Measurements from ENCODE around the gene MUC3A. TPM values are rescaled to one million over a fixed set of nuclear protein-coding genes. Genes with fewer than 3 reads are reported as not detected.
A peak's percentile ranks its signal among the peaks of the same experiment; 100 is the strongest.
"Not testable (repeated sequence)": the region's sequence is repeated elsewhere in the genome, so short reads cannot be mapped to it uniquely, and the experiment has no call there.

Gene MUC3A, protein sequence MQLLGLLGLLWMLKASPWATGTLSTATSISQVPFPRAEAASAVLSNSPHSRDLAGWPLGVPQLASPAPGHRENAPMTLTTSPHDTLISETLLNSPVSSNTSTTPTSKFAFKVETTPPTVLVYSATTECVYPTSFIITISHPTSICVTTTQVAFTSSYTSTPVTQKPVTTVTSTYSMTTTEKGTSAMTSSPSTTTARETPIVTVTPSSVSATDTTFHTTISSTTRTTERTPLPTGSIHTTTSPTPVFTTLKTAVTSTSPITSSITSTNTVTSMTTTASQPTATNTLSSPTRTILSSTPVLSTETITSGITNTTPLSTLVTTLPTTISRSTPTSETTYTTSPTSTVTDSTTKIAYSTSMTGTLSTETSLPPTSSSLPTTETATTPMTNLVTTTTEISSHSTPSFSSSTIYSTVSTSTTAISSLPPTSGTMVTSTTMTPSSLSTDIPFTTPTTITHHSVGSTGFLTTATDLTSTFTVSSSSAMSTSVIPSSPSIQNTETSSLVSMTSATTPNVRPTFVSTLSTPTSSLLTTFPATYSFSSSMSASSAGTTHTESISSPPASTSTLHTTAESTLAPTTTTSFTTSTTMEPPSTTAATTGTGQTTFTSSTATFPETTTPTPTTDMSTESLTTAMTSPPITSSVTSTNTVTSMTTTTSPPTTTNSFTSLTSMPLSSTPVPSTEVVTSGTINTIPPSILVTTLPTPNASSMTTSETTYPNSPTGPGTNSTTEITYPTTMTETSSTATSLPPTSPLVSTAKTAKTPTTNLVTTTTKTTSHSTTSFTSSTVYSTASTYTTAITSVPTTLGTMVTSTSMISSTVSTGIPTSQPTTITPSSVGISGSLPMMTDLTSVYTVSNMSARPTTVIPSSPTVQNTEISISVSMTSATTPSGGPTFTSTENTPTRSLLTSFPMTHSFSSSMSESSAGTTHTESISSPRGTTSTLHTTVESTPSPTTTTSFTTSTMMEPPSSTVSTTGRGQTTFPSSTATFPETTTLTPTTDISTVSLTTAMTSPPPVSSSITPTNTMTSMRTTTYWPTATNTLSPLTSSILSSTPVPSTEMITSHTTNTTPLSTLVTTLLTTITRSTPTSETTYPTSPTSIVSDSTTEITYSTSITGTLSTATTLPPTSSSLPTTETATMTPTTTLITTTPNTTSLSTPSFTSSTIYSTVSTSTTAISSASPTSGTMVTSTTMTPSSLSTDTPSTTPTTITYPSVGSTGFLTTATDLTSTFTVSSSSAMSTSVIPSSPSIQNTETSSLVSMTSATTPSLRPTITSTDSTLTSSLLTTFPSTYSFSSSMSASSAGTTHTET (N-terminal part only)
- not detected in 2 replicates for total RNA-seq (2014; rRNA removed; shearing (Covaris generic))
- 0.07 TPM in 1 of 2 replicates, not detected in the other for polyA plus RNA-seq (2015; cell fraction: cytosol; rRNA removed)
- polyA plus RNA-seq (2015; cell fraction: nucleus; rRNA removed): not detected in 2 replicates

- DNase-seq (ENCODE audit: low read depth): no peak
These were observed at the start of gene MUC3A for GRCh38 chr7:100949227-100949932. TSS of gene MUC3A (plus strand) at chr7:100949534. CDS start at chr7:100949625, 91 bp downstream.

DNA sequence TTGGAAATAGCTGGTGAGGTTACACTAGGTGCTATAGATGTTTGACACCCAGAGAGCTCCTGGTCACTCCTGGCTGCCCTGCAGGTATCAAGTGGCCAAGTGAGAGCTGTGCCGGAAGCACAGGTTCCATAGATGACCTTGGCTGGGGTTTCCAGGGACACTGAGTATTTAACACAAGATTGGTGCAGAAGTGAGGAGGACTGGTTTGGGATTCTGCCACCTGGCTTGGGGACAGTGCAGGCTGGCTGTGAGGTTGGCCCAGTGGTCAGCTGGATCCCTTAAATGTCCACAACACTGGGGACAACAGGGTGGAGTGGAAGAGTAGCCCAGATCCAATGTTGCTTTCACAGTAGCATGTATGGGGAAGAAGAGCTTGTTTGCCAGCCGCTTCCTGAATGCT is 48.4 kb upstream of the MUC3A start:
- DNase-seq (ENCODE audit: low read depth): no peak

- DNase-seq (ENCODE audit: low read depth): no peak
These were observed 47.4 kb upstream of the MUC3A start for GRCh38 chr7:100901921-100902332.

GRCh38 chr7:100902638-100903037 is 46.7 kb upstream of the MUC3A start:
- no peak for DNase-seq (ENCODE audit: low read depth)

- DNase-seq (ENCODE audit: low read depth): no peak
These were observed 40.8 kb upstream of the MUC3A start for GRCh38 chr7:100908512-100908911.

- DNase-seq (ENCODE audit: low read depth): not testable (repeated sequence)
These were observed 38.9 kb upstream of the MUC3A start for GRCh38 chr7:100910443-100910842.

DNA sequence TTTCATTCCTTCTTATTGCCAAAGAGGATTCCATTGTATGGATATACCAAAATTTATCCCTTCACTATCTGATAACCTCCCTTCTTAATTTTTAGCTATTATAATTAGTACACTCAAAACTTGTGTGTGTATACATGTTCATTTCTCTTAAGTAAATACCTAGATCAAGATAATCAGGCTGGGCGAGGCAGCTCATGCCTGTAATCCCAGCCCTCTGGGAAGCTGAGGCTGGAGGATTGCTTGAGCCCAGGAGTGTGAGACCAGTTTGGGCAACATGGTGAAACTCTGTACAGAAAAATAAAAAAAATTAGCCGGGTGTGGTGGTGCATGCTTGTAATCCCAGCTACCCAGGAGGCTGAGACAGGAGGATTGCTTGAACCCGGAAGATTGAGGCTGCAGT is 37.9 kb upstream of the MUC3A start:
- no peak for DNase-seq (ENCODE audit: low read depth)

GRCh38 chr7:100914208-100914878 is 35.0 kb upstream of the MUC3A start:
- no peak for DNase-seq (ENCODE audit: low read depth)

GRCh38 chr7:100914879-100915447 is 34.4 kb upstream of the MUC3A start:
- DNase-seq (ENCODE audit: low read depth): peak; percentile 59

- DNase-seq (ENCODE audit: low read depth): not testable (repeated sequence)
These were observed 30.0 kb upstream of the MUC3A start for GRCh38 chr7:100919335-100919734.

DNA sequence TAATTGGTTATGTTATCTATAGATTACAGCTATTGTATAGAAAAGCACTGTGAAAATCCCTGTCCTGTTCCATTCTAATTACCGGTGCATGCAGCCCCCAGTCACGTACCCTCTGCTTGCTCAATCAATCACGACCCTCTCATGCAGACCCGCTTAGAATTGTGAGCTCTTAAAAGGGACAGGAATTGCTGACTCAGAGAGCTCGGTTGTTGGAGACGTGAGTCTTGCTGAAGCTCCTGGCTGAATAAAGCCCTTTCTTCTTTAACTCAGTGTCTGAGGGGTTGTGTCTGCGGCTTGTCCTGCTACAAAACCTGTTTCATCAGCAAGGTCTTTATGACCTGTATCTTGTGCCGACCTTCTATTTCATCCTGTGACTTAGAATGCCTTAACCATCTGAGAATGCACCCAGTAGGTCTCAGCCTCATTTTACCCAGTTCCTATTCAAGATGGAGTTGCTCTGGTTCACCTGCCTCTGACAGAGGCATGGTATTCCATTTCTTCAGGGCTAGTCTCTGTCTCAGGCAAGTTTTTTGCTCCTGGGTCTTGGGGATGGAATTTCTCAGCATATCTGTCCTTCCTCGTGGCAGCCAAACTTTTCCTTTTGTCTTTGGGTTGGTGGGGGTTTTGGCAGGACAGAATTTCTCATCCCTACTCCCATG is 29.4 kb upstream of the MUC3A start:
- not testable (repeated sequence) for DNase-seq (ENCODE audit: low read depth)

GRCh38 chr7:100921039-100921438 is 28.3 kb upstream of the MUC3A start:
- no peak for DNase-seq (ENCODE audit: low read depth)

DNA sequence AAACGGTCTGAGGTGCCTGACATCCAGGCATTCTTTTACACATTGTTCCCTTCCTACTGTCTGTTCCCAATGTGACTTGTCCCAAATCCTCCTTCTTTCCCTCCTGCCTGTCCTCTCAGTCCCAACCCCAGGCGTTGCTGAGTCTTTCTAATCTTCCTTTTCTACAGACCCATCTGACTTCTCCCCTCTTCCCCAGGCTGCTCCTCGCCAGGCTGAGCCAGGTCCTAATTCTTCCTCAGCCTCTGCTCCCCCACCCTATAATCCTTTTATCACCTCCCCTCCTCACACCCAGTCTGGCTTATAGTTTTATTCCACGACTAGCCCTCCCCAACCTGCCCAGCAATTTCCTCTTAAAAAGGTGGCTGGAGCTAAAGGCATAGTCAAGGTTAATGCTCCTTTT is 25.7 kb upstream of the MUC3A start:
- DNase-seq (ENCODE audit: low read depth): not testable (repeated sequence)

DNA sequence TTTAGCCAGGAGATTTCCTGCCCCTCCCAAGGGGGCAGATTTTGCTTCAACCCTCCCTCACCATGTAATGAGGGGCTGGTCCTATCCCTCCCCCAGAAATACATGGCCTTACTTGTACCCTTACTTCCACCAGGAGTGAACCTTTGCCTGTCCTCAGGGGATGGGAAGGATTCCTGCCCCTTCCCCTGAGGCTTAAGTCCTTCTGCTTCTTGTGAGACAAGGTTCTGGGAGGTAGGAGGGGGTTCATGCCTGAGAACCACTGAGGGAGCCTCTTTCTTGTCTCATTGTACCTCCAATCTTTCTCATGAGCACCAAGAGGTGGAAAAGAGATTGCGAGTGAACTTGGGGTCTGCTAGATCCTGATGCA is 19.5 kb upstream of the MUC3A start:
- DNase-seq (ENCODE audit: low read depth): no peak

GRCh38 chr7:100933734-100934133 is 15.6 kb upstream of the MUC3A start:
- no peak for DNase-seq (ENCODE audit: low read depth)

GRCh38 chr7:100935381-100935780 is 14.0 kb upstream of the MUC3A start:
- not testable (repeated sequence) for DNase-seq (ENCODE audit: low read depth)

- DNase-seq (ENCODE audit: low read depth): not testable (repeated sequence)
These were observed 13.2 kb upstream of the MUC3A start for GRCh38 chr7:100936167-100936566.

DNA sequence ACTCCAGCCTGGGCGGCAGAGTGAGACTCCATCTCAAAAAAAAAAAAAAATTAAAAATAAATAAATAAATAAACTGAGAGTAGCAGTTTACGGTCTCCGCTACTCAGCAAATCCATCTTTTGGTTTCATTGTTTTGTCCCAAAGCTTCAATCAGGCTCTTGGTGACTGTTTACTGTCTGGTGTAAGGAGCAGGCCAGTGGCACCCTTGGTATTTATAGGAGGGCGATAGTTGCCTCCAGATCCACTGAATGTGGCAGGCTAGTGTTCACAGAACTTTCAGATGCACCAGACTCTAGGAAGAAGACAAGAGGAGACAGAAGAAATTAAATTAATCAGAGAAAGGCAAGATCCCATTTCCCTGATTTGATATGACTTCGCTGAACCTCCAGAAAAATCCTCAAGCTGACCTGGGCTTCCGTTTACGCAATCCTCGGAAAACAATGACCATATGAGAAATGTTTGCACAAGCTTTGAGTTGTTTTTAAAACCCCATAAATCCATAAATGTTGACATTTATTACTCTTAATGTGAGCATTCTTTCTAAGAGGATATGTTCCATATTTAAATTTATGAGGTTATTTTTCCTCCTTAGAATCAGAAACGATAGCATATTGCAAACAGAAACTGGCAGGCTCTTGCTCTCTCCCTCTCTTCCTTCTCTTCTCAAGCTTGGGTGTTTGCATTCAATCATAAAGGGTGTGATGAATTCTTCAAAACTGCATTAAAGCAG is 7.1 kb upstream of the MUC3A start:
- no peak for DNase-seq (ENCODE audit: low read depth)

Data from HT1080 (cell line).